Cardiac septum (tissue), 1 donor: ENCODE measurements around the gene JTB. TPM values are rescaled to one million over a fixed set of nuclear protein-coding genes. Genes with fewer than 3 reads are reported as not detected.
A peak's percentile ranks its signal among the peaks of the same experiment; 100 is the strongest.

ENCODE experiments used
- DNase-seq: peaks from one replicate; pipeline ENCODE4 v3.0.0-alpha.2; 2020; ENCODE audit warnings: low spot score
- intact Hi-C: fragments of 100-400 bp; cut with DNase I; formaldehyde crosslinking; loops from one replicate; pipeline ENCODE4 v1.14.0; 2022
- total RNA-seq: library from RNA; stranded (reverse); fragmentation: NEBNext Ultra II Directional; extraction: Animal tissue kit (Norgen Biotek cat#: 25700); gene quantifications from one replicate; pipeline ENCODE4 v1.2.1, GENCODE V29; 2021
- donor health status: DM: no; HTN: no; CAD: no.

The JTB gene
- total RNA-seq, 1 donor from 2014 or later: 61.7 TPM

- DNase-seq: no peak
- intact Hi-C loops: loop anchor here (2.0 kb wide), 2 partner anchors 15 to 19 kb away; no protein-coding TSS in a partner anchor
Observed at GRCh38 chr1:153959454-153959853, 18.0 kb downstream of the JTB start.

GRCh38 chr1:153958961-153959260 is 18.6 kb downstream of the JTB start:
- intact Hi-C loops: loop anchor here (2.0 kb wide), 2 partner anchors 14 to 20 kb away; no protein-coding TSS in a partner anchor
- DNase-seq: no peak

GRCh38 chr1:153958111-153958960 is 19.1 kb downstream of the JTB start, which contains the start of gene CRTC2:
Gene CRTC2, minus strand, starts transcription at chr1:153958612. Its CDS starts 115 bp downstream, at chr1:153958497.
- peak; percentile 99 for DNase-seq
- intact Hi-C loops: loop anchor here (2.0 kb wide), 2 partner anchors 14 to 20 kb away; no protein-coding TSS in a partner anchor

GRCh38 chr1:153957744-153958110 is 19.7 kb downstream of the JTB start:
- intact Hi-C loops: loop anchor here (2.0 kb wide), 2 partner anchors 13 to 21 kb away; no protein-coding TSS in a partner anchor
- DNase-seq: no peak

GRCh38 chr1:153956997-153957715 is 20.3 kb downstream of the JTB start:
- intact Hi-C loops: no loop called here
- DNase-seq: no peak

- no peak for DNase-seq
- intact Hi-C loops: no loop called here
Observed at GRCh38 chr1:153954826-153955225, 22.6 kb downstream of the JTB start.

GRCh38 chr1:153953859-153954365 is 23.6 kb downstream of the JTB start:
- intact Hi-C loops: no loop called here
- no peak for DNase-seq

- intact Hi-C loops: no loop called here
- no peak for DNase-seq
Observed at GRCh38 chr1:153951801-153952200, 25.7 kb downstream of the JTB start.

- DNase-seq: no peak
- intact Hi-C loops: no loop called here
Observed at GRCh38 chr1:153951183-153951582, 26.3 kb downstream of the JTB start.

- intact Hi-C loops: loop anchor here (2.0 to 5.0 kb wide), 3 partner anchors 41 to 150 kb away; partner anchors contain the start of gene RAB13
- DNase-seq: peak; percentile 93
Observed at GRCh38 chr1:153946622-153947241, 30.7 kb downstream of the JTB start, which contains the start of gene DENND4B. Gene DENND4B, minus strand, starts transcription at chr1:153946718. Its CDS starts 2,344 bp downstream, at chr1:153944374.

- intact Hi-C loops: loop anchor here (2.0 to 5.0 kb wide), 4 partner anchors 13 to 149 kb away; partner anchors contain the start of genes CRTC2 and RAB13
Observed at GRCh38 chr1:153945795-153946621, 31.5 kb downstream of the JTB start.

GRCh38 chr1:153945131-153945794 is 32.2 kb downstream of the JTB start:
- intact Hi-C loops: loop anchor here (2.0 to 5.0 kb wide), 2 partner anchors 14 to 42 kb away; partner anchors contain the start of genes CRTC2 and RAB13

More at GRCh38 chr1:153945795-153946621, 31.5 kb downstream of the JTB start:
- peak; percentile 96 for DNase-seq

GRCh38 chr1:153944827-153945117 is 32.7 kb downstream of the JTB start:
- intact Hi-C loops: loop anchor here (2.0 to 5.0 kb wide), 2 partner anchors 14 to 43 kb away; partner anchors contain the start of genes CRTC2 and RAB13
- no peak for DNase-seq

More at GRCh38 chr1:153945131-153945794, 32.2 kb downstream of the JTB start:
- DNase-seq: peak; percentile 83

GRCh38 chr1:153944005-153944826 is 33.3 kb downstream of the JTB start:
- no peak for DNase-seq
- intact Hi-C loops: loop anchor here (2.0 kb wide), 1 partner anchor 15 kb away; the partner anchor contains the start of gene CRTC2

GRCh38 chr1:153942766-153943549 is 34.5 kb downstream of the JTB start:
- intact Hi-C loops: no loop called here
- DNase-seq: no peak
